NCI-H2107 treated with DMSO at 0.1 percent for 48 hours (cell line): Measurements from ENCODE around the gene OR51G2.

ENCODE experiments used
- DNase-seq: peaks from one replicate; lab custom pipeline; 2025; ENCODE audit not compliant: unreplicated experiment; lab: John Stamatoyannopoulos, UW

The OR51G2 gene

GRCh38 chr11:4865855-4866254 lies 53.3 kb downstream of the OR51G2 start:
- no peak for DNase-seq

GRCh38 chr11:4863876-4864275 lies 55.3 kb downstream of the OR51G2 start:
- no peak for DNase-seq
